Measurements from ENCODE around the gene RASA2. TPM values are rescaled to one million over a fixed set of nuclear protein-coding genes. Genes with fewer than 3 reads are reported as not detected.

RASA2 gene
- total and polyA plus RNA-seq, 11 donors = 2.0 to 12.3 (median 3.4) TPM

DNA sequence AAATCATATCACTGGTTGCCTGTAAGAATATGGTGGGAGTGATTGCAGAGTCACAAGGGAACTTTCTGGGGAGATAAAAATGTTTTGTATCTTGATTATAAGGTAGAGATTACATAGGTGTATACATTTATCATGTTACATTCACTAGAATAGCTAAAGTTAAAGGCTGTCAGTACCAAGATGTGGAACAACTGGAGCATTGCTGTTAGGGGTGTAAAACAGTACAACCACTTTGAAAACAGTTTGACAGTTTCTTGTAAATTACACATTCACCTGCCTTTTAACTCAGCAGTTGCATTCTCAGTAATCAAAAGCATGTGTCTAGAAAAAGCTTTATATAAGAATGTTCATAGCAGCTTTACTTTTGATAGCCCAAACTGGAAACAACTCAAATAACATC is 27.6 kb downstream of the RASA2 start:
- Histone ChIP-seq H3K9me3 (no peaks in the 10 kb centered on the region), H3K27ac (no peak overlapping the region), H3K36me3 (peaks cover 0 to 68% (median 49%) of the 10 kb centered on the region in 9 donors), H3K27me3 (no peaks in the 10 kb centered on the region), H3K4me3 (no peak overlapping the region), H3K4me1 (peaks cover 0 to 25% (median 0%) of the 10 kb centered on the region in 12 donors)
- intact Hi-C loops (cut with DNase I) = no loop called here
- no peak for ATAC-seq
- no peak for DNase-seq
- TF ChIP-seq, protein P1, sequence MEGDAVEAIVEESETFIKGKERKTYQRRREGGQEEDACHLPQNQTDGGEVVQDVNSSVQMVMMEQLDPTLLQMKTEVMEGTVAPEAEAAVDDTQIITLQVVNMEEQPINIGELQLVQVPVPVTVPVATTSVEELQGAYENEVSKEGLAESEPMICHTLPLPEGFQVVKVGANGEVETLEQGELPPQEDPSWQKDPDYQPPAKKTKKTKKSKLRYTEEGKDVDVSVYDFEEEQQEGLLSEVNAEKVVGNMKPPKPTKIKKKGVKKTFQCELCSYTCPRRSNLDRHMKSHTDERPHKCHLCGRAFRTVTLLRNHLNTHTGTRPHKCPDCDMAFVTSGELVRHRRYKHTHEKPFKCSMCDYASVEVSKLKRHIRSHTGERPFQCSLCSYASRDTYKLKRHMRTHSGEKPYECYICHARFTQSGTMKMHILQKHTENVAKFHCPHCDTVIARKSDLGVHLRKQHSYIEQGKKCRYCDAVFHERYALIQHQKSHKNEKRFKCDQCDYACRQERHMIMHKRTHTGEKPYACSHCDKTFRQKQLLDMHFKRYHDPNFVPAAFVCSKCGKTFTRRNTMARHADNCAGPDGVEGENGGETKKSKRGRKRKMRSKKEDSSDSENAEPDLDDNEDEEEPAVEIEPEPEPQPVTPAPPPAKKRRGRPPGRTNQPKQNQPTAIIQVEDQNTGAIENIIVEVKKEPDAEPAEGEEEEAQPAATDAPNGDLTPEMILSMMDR (IDR thresholded peaks at IDR 0.05) = no peak
- no peak for TF ChIP-seq POLR2A (IDR thresholded peaks at IDR 0.05)

DNA sequence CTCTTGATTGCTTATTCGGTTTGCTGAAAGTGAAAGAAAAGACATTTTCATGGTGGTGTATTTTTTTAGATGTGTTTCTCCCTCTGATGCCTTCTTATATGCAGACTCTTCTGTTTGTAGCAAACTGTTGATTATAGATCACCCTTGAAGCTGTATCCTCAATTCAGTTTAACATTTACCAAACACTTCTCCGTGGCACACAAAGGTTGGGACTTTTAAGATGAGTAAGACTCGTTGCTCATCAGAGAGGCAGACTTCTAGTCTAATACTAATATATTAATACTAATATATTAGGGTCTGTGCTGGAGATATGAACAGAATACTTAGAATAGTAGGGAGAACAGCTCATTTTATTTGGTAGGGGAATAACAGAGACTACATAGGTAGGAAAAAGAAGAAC is 32.8 kb downstream of the RASA2 start:
- no peak for ATAC-seq
- TF ChIP-seq, protein P1 (IDR thresholded peaks at IDR 0.05) = no peak
- no peak for TF ChIP-seq POLR2A (IDR thresholded peaks at IDR 0.05)
- intact Hi-C loops (cut with DNase I) = no loop called here
- Histone ChIP-seq H3K9me3 (no peaks in the 10 kb centered on the region), H3K36me3 (peaks cover 0 to 72% (median 53%) of the 10 kb centered on the region in 9 donors), H3K27ac (no peak overlapping the region), H3K27me3 (no peaks in the 10 kb centered on the region), H3K4me1 (peaks cover 0 to 9% (median 0%) of the 10 kb centered on the region in 12 donors), H3K4me3 (no peak overlapping the region)
- WGBS, 4 donors = 86 to 94% (median 92%) methylated on average over 3 of the region's 3 CpGs
- DNase-seq = no peak

GRCh38 chr3:141521781-141522180 is 35.0 kb downstream of the RASA2 start:
- TF ChIP-seq, protein P1 (IDR thresholded peaks at IDR 0.05) = no peak
- no peak for TF ChIP-seq POLR2A (IDR thresholded peaks at IDR 0.05)
- Histone ChIP-seq H3K9me3 (no peaks in the 10 kb centered on the region), H3K27ac (no peak overlapping the region), H3K36me3 (peaks cover 0 to 54% (median 38%) of the 10 kb centered on the region in 9 donors), H3K4me3 (no peak overlapping the region), H3K27me3 (no peaks in the 10 kb centered on the region), H3K4me1 (peaks cover 0 to 30% (median 0%) of the 10 kb centered on the region in 12 donors)
- ATAC-seq = no peak
- intact Hi-C loops (cut with DNase I) = loop anchor here in 1 of 10 donors (5.0 kb wide), 1 partner anchor 34 kb away; the partner anchor contains the start of gene RASA2
- no peak for DNase-seq

DNA sequence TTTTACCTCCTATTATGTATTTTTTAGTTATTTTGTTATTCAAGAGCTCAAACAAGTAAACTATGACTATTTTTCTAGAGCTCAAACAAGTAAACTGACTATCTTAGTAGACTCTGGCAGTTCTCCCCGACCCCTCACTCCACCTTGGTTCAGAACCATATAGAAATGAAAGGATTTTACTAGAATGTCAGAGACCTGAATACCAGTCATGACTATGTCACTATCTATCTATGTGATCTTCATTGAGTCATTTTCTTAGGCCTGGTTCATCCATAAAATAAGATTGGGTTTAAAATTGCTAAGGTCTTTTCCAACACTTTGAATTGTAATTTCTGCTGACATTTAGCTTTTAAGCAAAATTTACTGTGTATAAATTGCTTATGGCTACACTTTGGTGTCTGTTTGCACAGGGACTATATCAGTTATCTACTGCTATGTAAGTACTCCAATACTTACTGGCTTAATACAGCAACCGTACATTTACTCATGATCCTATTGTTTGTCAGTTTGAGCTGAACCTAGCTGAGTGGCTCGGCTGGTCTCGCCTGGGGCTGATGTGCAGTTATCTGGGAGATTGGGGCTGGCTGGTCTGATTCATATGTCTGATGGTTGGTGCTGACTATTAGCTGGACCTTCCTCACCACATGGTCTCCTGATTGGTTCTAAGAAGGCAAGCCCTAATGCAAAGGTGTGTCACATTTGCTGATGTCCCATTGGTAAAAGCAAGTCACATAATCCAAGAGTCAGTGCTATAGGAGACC is 37.0 kb downstream of the RASA2 start:
- H3K9me3 ChIP-seq = no peaks in the 10 kb centered on the region
- H3K4me1 ChIP-seq = peaks cover 0 to 38% (median 2%) of the 10 kb centered on the region in 12 donors
- DNase-seq (no peak), ATAC-seq (no peak)
- H3K27ac ChIP-seq = no peak overlapping the region
- H3K27me3 ChIP-seq = no peaks in the 10 kb centered on the region
- TF ChIP-seq POLR2A (IDR thresholded peaks at IDR 0.05) = no peak
- TF ChIP-seq, protein P1 (IDR thresholded peaks at IDR 0.05) = no peak
- H3K36me3 ChIP-seq = peaks cover 0 to 36% (median 19%) of the 10 kb centered on the region in 9 donors
- WGBS, 4 donors = 92 to 98% (median 97%) methylated on average over 4 of the region's 4 CpGs
- intact Hi-C loops (cut with DNase I) = loop anchor here in 1 of 10 donors (5.0 kb wide), 1 partner anchor 36 kb away; the partner anchor contains the start of gene RASA2
- no peak overlapping the region for H3K4me3 ChIP-seq
